HL-60 (cell line): ENCODE data around the gene CACNG3.
"Not testable (repeated sequence)": the region's sequence is repeated elsewhere in the genome, so short reads cannot be mapped to it uniquely, and the experiment has no call there.

Source experiments
- DNase-seq, 2 experiments: peaks; one replicate each; pipeline ENCODE4 v3.0.0-alpha.2; 2010 to 2020; ENCODE audit warnings: low read depth in 1 of 2, low spot score in 1 of 2
- H3K27ac ChIP-seq: fragments of 250-450 bp; sonication (Bioruptor Pico); replicated peaks from 2 replicates; pipeline ENCODE4 v1.5.1; 2020; ENCODE audit warnings: mild to moderate bottlenecking, moderate library complexity
- H3K27me3 ChIP-seq: fragments of 250-450 bp; sonication (Bioruptor Pico); 2 replicates; pipeline ENCODE4 v1.5.1; 2021; ENCODE audit warnings: mild to moderate bottlenecking, moderate library complexity; ENCODE audit not compliant: insufficient read depth, poor library complexity, severe bottlenecking
- H3K4me3 ChIP-seq: replicated peaks from 2 replicates; pipeline ENCODE4 v1.5.1; 2011; ENCODE audit warnings: mild to moderate bottlenecking, control low read depth, low read length; ENCODE audit not compliant: insufficient read depth
- GABPA ChIP-seq: IDR thresholded peaks from 2 replicates; pipeline ENCODE4 v1.6.1; 2012; ENCODE audit warnings: low read depth
- POLR2AphosphoS5 ChIP-seq: IDR thresholded peaks from 2 replicates; pipeline ENCODE4 v1.6.1; 2012; ENCODE audit warnings: low read depth
- SPI1 ChIP-seq: IDR thresholded peaks from 2 replicates; pipeline ENCODE4 v1.6.1; 2012; ENCODE audit warnings: low read depth, mild to moderate bottlenecking, borderline replicate concordance
- TF ChIP-seq, protein P1 (sequence below): IDR thresholded peaks from 2 replicates; pipeline ENCODE4 v1.6.1; 2012; ENCODE audit warnings: low read depth; ENCODE audit not compliant: insufficient replicate concordance
- TF ChIP-seq, protein P2 (sequence below): IDR thresholded peaks from one replicate; pipeline ENCODE4 v1.5.1; 2011; ENCODE audit warnings: low read length, control low read depth, inconsistent platforms; ENCODE audit not compliant: insufficient read depth

Gene CACNG3

DNA sequence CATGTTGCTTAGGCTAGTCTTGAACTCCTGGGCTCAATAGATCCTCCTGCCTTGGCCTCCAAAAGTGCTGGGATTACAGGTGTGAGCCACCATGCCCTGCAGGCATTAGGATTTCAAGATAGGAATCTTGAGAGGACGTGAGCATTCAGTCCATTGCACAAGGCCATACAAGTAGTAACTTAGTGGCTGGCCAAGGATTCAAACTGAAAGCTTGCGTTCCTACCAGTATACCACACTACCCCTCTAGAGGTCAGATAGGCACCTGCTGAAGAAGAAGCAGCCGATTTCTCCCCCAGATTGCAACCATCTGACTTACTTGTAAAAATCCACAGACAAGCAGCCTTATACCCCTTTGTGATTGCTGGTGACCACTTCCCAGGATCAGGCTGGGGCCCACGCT, 80.9 kb downstream of the CACNG3 start:
- TF ChIP-seq GABPA: no peak
- TF ChIP-seq POLR2AphosphoS5: no peak
- TF ChIP-seq, protein P1, sequence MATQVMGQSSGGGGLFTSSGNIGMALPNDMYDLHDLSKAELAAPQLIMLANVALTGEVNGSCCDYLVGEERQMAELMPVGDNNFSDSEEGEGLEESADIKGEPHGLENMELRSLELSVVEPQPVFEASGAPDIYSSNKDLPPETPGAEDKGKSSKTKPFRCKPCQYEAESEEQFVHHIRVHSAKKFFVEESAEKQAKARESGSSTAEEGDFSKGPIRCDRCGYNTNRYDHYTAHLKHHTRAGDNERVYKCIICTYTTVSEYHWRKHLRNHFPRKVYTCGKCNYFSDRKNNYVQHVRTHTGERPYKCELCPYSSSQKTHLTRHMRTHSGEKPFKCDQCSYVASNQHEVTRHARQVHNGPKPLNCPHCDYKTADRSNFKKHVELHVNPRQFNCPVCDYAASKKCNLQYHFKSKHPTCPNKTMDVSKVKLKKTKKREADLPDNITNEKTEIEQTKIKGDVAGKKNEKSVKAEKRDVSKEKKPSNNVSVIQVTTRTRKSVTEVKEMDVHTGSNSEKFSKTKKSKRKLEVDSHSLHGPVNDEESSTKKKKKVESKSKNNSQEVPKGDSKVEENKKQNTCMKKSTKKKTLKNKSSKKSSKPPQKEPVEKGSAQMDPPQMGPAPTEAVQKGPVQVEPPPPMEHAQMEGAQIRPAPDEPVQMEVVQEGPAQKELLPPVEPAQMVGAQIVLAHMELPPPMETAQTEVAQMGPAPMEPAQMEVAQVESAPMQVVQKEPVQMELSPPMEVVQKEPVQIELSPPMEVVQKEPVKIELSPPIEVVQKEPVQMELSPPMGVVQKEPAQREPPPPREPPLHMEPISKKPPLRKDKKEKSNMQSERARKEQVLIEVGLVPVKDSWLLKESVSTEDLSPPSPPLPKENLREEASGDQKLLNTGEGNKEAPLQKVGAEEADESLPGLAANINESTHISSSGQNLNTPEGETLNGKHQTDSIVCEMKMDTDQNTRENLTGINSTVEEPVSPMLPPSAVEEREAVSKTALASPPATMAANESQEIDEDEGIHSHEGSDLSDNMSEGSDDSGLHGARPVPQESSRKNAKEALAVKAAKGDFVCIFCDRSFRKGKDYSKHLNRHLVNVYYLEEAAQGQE: no peak
- no peak for TF ChIP-seq SPI1
- TF ChIP-seq, protein P2, sequence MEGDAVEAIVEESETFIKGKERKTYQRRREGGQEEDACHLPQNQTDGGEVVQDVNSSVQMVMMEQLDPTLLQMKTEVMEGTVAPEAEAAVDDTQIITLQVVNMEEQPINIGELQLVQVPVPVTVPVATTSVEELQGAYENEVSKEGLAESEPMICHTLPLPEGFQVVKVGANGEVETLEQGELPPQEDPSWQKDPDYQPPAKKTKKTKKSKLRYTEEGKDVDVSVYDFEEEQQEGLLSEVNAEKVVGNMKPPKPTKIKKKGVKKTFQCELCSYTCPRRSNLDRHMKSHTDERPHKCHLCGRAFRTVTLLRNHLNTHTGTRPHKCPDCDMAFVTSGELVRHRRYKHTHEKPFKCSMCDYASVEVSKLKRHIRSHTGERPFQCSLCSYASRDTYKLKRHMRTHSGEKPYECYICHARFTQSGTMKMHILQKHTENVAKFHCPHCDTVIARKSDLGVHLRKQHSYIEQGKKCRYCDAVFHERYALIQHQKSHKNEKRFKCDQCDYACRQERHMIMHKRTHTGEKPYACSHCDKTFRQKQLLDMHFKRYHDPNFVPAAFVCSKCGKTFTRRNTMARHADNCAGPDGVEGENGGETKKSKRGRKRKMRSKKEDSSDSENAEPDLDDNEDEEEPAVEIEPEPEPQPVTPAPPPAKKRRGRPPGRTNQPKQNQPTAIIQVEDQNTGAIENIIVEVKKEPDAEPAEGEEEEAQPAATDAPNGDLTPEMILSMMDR: no peak
- Histone ChIP-seq H3K27ac (no peak overlapping the region), H3K4me3 (no peak overlapping the region), H3K27me3 (no peaks in the 10 kb centered on the region)
- DNase-seq: no peak

DNA sequence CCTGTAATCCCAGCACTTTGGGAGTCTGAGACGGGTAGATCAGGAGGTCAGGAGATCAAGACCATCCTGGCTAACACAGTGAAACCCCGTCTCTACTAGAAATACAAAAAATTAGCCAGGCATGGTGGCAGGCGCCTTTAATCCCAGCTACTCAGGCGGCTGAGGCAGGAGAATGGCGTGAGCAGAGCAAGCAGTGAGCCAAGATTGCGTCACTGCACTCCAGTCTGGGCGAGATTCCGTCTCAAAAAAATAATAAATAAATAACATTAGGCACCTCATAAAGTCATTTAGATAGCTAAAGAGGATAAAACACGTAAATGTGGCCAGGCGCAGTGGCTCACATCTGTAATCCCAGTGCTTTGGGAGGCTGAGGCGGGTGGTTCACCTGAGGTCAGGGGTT, 87.7 kb downstream of the CACNG3 start:
- H3K4me3 ChIP-seq, DNase-seq, H3K27ac ChIP-seq, H3K27me3 ChIP-seq: not testable (repeated sequence)

DNA sequence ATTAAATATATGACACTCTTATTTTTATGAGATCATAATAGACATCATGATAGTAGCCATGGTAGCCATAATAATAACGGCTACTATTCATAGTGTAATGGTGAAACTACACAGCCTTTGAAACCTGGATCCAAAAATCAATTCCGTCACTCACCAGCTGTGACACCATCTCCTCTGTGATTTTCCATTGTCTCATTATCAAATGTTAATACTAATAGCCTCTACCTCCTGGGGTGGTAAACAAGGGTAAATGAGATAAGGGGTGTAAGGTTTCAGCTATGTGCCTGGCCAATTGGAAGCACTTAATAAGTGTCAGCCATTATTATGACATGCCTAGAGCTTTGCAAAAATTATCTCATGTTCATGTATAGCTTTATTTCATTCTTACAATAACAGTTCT, 88.6 kb downstream of the CACNG3 start:
- Histone ChIP-seq H3K27me3 (no peaks in the 10 kb centered on the region), H3K27ac (no peak overlapping the region), H3K4me3 (no peak overlapping the region)
- TF ChIP-seq POLR2AphosphoS5 (no peak), SPI1 (no peak), GABPA (no peak)
- TF ChIP-seq, protein P2: no peak
- TF ChIP-seq, protein P1: no peak
- no peak for DNase-seq

DNA sequence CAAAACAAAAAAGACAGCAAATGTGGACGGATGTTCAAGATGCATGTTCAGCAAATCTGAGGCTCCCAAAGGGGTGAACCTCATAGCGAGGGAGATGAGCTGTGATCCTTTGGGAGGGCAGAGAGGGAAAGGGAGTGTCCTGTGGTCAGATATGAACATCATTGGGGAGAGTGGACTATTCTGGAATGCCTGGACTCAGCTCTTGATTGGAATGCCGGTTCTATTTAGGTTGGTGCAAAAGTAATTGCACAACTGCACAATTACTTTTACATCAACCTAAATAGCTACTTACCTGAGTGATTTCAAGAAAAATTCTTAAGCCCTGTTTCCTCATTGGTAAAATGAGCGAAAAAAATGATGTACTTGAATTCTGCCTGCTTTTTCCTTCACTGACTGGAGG, 89.6 kb downstream of the CACNG3 start:
- Histone ChIP-seq H3K27ac (no peak overlapping the region), H3K4me3 (no peak overlapping the region), H3K27me3 (no peaks in the 10 kb centered on the region)
- no peak for DNase-seq
- no peak for TF ChIP-seq POLR2AphosphoS5
- no peak for TF ChIP-seq SPI1
- TF ChIP-seq, protein P1: no peak
- TF ChIP-seq, protein P2: no peak
- TF ChIP-seq GABPA: no peak
